ENCODE data around the gene TCOF1.

The TCOF1 gene

GRCh38 chr5:150397782-150398721 is 40.6 kb downstream of the TCOF1 start:
- H3K18ac ChIP-seq (ENCODE audit: low read length) = no peak overlapping the region
- H2BK5ac ChIP-seq (ENCODE audit: low read length) = no peak overlapping the region
- no peak overlapping the region for H2BK12ac ChIP-seq (ENCODE audit: low read length)
- 100% methylated on average over 1 of the region's 13 CpGs; no CpG with 5 or more reads in 1 of the 2 donors for WGBS, 2 donors (ENCODE audit: extremely low coverage in 2 of 2, insufficient read length in 2 of 2, insufficient replicate concordance in 1 of 2)
- no peak overlapping the region for H4K8ac ChIP-seq (ENCODE audit: low read depth, low read length)
- H3K27me3 ChIP-seq (ENCODE audit: control insufficient read depth in 3 of 3, insufficient read depth in 3 of 3, low read depth in 1 of 3, low read length in 3 of 3) = no peaks in the 10 kb centered on the region
- no peak for DNase-seq (ENCODE audit: low spot score)
- no peaks in the 10 kb centered on the region for H3K4me1 ChIP-seq (ENCODE audit: control insufficient read depth in 2 of 2, insufficient read depth in 1 of 2, low read depth in 1 of 2, low read length in 2 of 2)
- no peak overlapping the region for H3K27ac ChIP-seq (replicated peaks; ENCODE audit: low read length)
- H4K91ac ChIP-seq (ENCODE audit: low read depth, low read length, poor library complexity) = no peak overlapping the region
- H3K4me2 ChIP-seq (ENCODE audit: insufficient read depth, low read length, poor library complexity, severe bottlenecking) = no peak overlapping the region
- H2AFZ ChIP-seq (ENCODE audit: low read length) = no peak overlapping the region
- no peak overlapping the region for H2AK5ac ChIP-seq (ENCODE audit: low read depth, low read length)
- H3K4me3 ChIP-seq (ENCODE audit: low read length in 2 of 2) = no peak overlapping the region
- no peak overlapping the region for H2BK15ac ChIP-seq (ENCODE audit: low read length)
- peaks cover 1% of the 10 kb centered on the region for H3K79me1 ChIP-seq (ENCODE audit: low read depth, low read length)
- H3K4ac ChIP-seq (ENCODE audit: low read length) = no peak overlapping the region
- H3K36me3 ChIP-seq (replicated peaks in 1 of 2; ENCODE audit: control insufficient read depth in 2 of 2, insufficient read depth in 2 of 2, low read length in 2 of 2) = peaks cover 74 to 95% of the 10 kb centered on the region in 2 donors
- no peak overlapping the region for H2BK120ac ChIP-seq (ENCODE audit: low read depth, low read length)
- no peaks in the 10 kb centered on the region for H3K9me3 ChIP-seq (replicated peaks in 1 of 2; ENCODE audit: control insufficient read depth in 2 of 2, insufficient read depth in 1 of 2, low read depth in 1 of 2, low read length in 2 of 2)
- no peak overlapping the region for H3K9ac ChIP-seq (ENCODE audit: low read depth, low read length, poor library complexity)
- H3K23ac ChIP-seq (ENCODE audit: low read depth, low read length, poor library complexity) = no peak overlapping the region
- H3K14ac ChIP-seq (ENCODE audit: low read length) = no peak overlapping the region

GRCh38 chr5:150398722-150399523 is 41.4 kb downstream of the TCOF1 start:
- no peak for DNase-seq (ENCODE audit: low spot score)
- Histone ChIP-seq H3K4me3 (ENCODE audit: low read length in 2 of 2) (no peak overlapping the region), H3K23ac (ENCODE audit: low read depth, low read length, poor library complexity) (peak overlapping the region; percentile 40), H3K14ac (ENCODE audit: low read length) (no peak overlapping the region), H3K18ac (ENCODE audit: low read length) (no peak overlapping the region), H3K9ac (ENCODE audit: low read depth, low read length, poor library complexity) (no peak overlapping the region), H3K27me3 (ENCODE audit: control insufficient read depth in 3 of 3, insufficient read depth in 3 of 3, low read depth in 1 of 3, low read length in 3 of 3) (no peaks in the 10 kb centered on the region), H2BK12ac (ENCODE audit: low read length) (no peak overlapping the region), H2AK5ac (ENCODE audit: low read depth, low read length) (no peak overlapping the region), H3K4me1 (ENCODE audit: control insufficient read depth in 2 of 2, insufficient read depth in 1 of 2, low read depth in 1 of 2, low read length in 2 of 2) (no peaks in the 10 kb centered on the region), H3K9me3 (replicated peaks in 1 of 2; ENCODE audit: control insufficient read depth in 2 of 2, insufficient read depth in 1 of 2, low read depth in 1 of 2, low read length in 2 of 2) (no peaks in the 10 kb centered on the region), H3K27ac (replicated peaks; ENCODE audit: low read length) (no peak overlapping the region), H3K36me3 (replicated peaks in 1 of 2; ENCODE audit: control insufficient read depth in 2 of 2, insufficient read depth in 2 of 2, low read length in 2 of 2) (peaks cover 70 to 90% of the 10 kb centered on the region in 2 donors), H4K91ac (ENCODE audit: low read depth, low read length, poor library complexity) (no peak overlapping the region), H2BK15ac (ENCODE audit: low read length) (no peak overlapping the region), H4K8ac (ENCODE audit: low read depth, low read length) (no peak overlapping the region), H3K4me2 (ENCODE audit: insufficient read depth, low read length, poor library complexity, severe bottlenecking) (no peak overlapping the region), H3K79me1 (ENCODE audit: low read depth, low read length) (peaks cover 1% of the 10 kb centered on the region), H3K4ac (ENCODE audit: low read length) (no peak overlapping the region), H2AFZ (ENCODE audit: low read length) (no peak overlapping the region), H2BK5ac (ENCODE audit: low read length) (no peak overlapping the region), H2BK120ac (ENCODE audit: low read depth, low read length) (no peak overlapping the region)
- no CpG with 5 or more reads among the region's 12 CpGs for WGBS, 2 donors (ENCODE audit: extremely low coverage in 2 of 2, insufficient read length in 2 of 2, insufficient replicate concordance in 1 of 2)

GRCh38 chr5:150399524-150400211 is 42.2 kb downstream of the TCOF1 start:
- H3K36me3 ChIP-seq (replicated peaks in 1 of 2; ENCODE audit: control insufficient read depth in 2 of 2, insufficient read depth in 2 of 2, low read length in 2 of 2) = peaks cover 66 to 83% of the 10 kb centered on the region in 2 donors
- no CpG with 5 or more reads among the region's 11 CpGs for WGBS, 2 donors (ENCODE audit: extremely low coverage in 2 of 2, insufficient read length in 2 of 2, insufficient replicate concordance in 1 of 2)

More at GRCh38 chr5:150399524-150400211, 42.2 kb downstream of the TCOF1 start:
- no peak overlapping the region for H2BK120ac ChIP-seq (ENCODE audit: low read depth, low read length)
- no peak overlapping the region for H3K4ac ChIP-seq (ENCODE audit: low read length)
- no peak overlapping the region for H2BK5ac ChIP-seq (ENCODE audit: low read length)
- no peak overlapping the region for H2BK15ac ChIP-seq (ENCODE audit: low read length)
- no peaks in the 10 kb centered on the region for H3K27me3 ChIP-seq (ENCODE audit: control insufficient read depth in 3 of 3, insufficient read depth in 3 of 3, low read depth in 1 of 3, low read length in 3 of 3)
- no peak for DNase-seq (ENCODE audit: low spot score)
- H3K18ac ChIP-seq (ENCODE audit: low read length) = no peak overlapping the region
- no peak overlapping the region for H2BK12ac ChIP-seq (ENCODE audit: low read length)
- H3K27ac ChIP-seq (replicated peaks; ENCODE audit: low read length) = no peak overlapping the region
- H4K91ac ChIP-seq (ENCODE audit: low read depth, low read length, poor library complexity) = no peak overlapping the region
- H3K4me1 ChIP-seq (ENCODE audit: control insufficient read depth in 2 of 2, insufficient read depth in 1 of 2, low read depth in 1 of 2, low read length in 2 of 2) = no peaks in the 10 kb centered on the region
- H3K14ac ChIP-seq (ENCODE audit: low read length) = no peak overlapping the region
- no peak overlapping the region for H3K4me2 ChIP-seq (ENCODE audit: insufficient read depth, low read length, poor library complexity, severe bottlenecking)
- H3K79me1 ChIP-seq (ENCODE audit: low read depth, low read length) = no peaks in the 10 kb centered on the region
- H2AFZ ChIP-seq (ENCODE audit: low read length) = no peak overlapping the region
- H4K8ac ChIP-seq (ENCODE audit: low read depth, low read length) = no peak overlapping the region
- H3K23ac ChIP-seq (ENCODE audit: low read depth, low read length, poor library complexity) = no peak overlapping the region
- no peak overlapping the region for H3K9ac ChIP-seq (ENCODE audit: low read depth, low read length, poor library complexity)
- no peak overlapping the region for H2AK5ac ChIP-seq (ENCODE audit: low read depth, low read length)
- H3K9me3 ChIP-seq (replicated peaks in 1 of 2; ENCODE audit: control insufficient read depth in 2 of 2, insufficient read depth in 1 of 2, low read depth in 1 of 2, low read length in 2 of 2) = no peaks in the 10 kb centered on the region
- H3K4me3 ChIP-seq (ENCODE audit: low read length in 2 of 2) = no peak overlapping the region
